ENCODE results near the gene CTPS2. TPM values are rescaled to one million over a fixed set of nuclear protein-coding genes. Genes with fewer than 3 reads are reported as not detected.
"Not testable (repeated sequence)": the region's sequence is repeated elsewhere in the genome, so short reads cannot be mapped to it uniquely, and the experiment has no call there.

The CTPS2 gene
- total RNA-seq, 1 donor from 2014 or later = 59.0 TPM

DNA sequence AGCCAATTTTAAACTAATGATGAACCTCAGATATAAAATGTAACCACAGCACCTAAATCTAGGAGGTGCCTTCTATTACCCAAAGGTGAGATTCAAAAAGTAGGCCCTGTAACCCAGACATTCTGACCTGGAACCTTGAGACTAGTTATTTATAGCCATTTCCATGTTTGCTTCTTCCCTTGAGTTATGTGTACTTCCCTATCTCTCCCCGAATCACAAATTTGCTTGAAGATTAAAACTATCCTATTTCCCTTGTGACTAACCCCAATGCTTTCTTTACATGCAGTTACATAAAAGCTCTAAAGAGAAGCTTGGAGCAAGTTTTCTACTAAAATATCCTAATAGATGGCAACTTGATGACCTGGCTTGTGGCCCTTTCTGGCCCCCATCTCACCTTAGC lies 95.1 kb downstream of the CTPS2 start:
- no peak overlapping the region for H3K4me3 Mint-ChIP-seq
- no peak overlapping the region for H3K27ac Mint-ChIP-seq
- no peaks in the 10 kb centered on the region for H3K4me1 Mint-ChIP-seq (ENCODE audit: unreplicated experiment)
- H3K36me3 Mint-ChIP-seq = peaks cover 41% of the 10 kb centered on the region
- DNase-seq (ENCODE audit: extremely low spot score, unreplicated experiment) = no peak
- TF ChIP-seq CTCF (conservative IDR thresholded peaks at IDR 0.05) = no peak
- H3K27me3 Mint-ChIP-seq = no peaks in the 10 kb centered on the region
- no peaks in the 10 kb centered on the region for H3K9me3 Mint-ChIP-seq

DNA sequence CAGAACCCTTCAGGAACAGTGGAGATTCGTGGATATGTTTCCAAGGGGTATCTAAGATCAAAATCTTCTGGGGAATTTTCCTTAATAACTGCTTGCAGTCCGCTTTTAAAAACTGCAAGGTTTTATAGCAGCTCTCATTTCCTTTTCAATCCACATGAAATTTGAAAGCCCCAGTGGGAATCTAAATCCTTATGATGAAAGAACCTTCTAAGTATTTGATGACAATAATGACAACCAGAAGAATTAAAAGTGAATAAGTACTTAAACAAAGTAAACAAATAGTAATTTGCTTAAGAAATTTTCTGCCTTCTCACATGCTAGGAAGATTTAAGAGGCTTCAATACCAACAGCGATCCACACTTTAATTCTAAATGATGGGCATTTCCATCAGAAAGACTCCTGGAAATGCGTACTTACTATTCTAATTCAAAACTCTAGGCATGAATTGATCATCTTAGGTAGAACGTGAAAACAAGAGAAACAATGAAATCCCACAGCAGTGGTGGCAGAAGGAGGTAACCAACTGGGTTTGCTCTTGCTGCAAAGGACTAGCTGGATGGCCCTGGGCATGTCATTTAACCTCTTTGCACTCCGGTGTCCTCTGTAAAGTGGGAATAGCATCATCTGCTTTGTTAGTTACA lies 100.1 kb downstream of the CTPS2 start:
- H3K9me3 Mint-ChIP-seq = no peaks in the 10 kb centered on the region
- H3K4me1 Mint-ChIP-seq (ENCODE audit: unreplicated experiment) = no peaks in the 10 kb centered on the region
- H3K4me3 Mint-ChIP-seq = no peak overlapping the region
- no peak overlapping the region for H3K27ac Mint-ChIP-seq
- TF ChIP-seq CTCF (conservative IDR thresholded peaks at IDR 0.05) = no peak
- peaks cover 28% of the 10 kb centered on the region for H3K36me3 Mint-ChIP-seq
- DNase-seq (ENCODE audit: extremely low spot score, unreplicated experiment) = no peak
- H3K27me3 Mint-ChIP-seq = no peaks in the 10 kb centered on the region

DNA sequence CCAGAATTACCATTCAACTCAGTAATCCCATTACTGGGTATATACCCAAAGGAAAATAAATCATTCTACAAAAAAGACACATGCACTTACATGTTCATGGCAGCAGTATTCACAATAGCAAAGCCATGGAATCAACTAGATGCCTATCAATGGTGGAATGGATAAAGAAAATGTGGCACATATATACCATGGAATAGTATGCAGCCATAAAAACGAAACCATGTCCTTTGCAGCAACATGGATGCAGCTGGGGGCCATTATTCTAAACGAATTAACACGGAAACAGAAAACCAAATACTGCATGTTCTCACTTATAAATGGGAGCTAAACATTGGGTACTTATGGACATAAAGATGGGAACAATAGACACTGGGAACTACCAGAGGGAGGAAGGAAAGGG lies 101.8 kb downstream of the CTPS2 start:
- H3K27me3 Mint-ChIP-seq; H3K9me3 Mint-ChIP-seq; H3K27ac Mint-ChIP-seq; H3K4me1 Mint-ChIP-seq (ENCODE audit: unreplicated experiment); H3K4me3 Mint-ChIP-seq; DNase-seq (ENCODE audit: extremely low spot score, unreplicated experiment): not testable (repeated sequence)
- peaks cover 32% of the 10 kb centered on the region for H3K36me3 Mint-ChIP-seq

DNA sequence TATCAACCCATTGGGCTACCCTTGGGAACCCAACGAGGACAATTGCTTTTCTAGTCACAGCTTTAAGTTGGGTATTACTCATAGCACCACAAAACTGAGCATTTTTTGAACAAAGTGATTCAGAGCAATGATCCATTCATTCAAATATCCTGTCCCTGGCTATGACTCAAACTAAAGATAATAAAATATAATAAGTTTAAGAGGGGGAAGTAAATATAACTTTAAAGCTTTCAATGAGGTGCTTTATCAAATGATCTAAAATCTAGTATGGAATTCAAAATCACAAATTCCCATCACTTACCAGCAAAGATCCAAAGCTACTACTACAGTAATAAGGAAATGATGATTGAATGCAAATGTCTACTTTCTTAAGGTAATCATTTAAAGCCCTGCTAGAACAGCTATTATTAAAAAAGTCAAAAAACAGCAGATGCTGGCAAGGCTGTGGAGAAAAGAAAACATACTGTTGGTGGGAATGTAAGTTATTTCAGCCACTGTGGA lies 102.3 kb downstream of the CTPS2 start:
- Mint-ChIP-seq H3K9me3 (no peaks in the 10 kb centered on the region), H3K27me3 (no peaks in the 10 kb centered on the region), H3K4me3 (no peak overlapping the region), H3K4me1 (ENCODE audit: unreplicated experiment) (no peaks in the 10 kb centered on the region), H3K36me3 (peaks cover 33% of the 10 kb centered on the region), H3K27ac (no peak overlapping the region)
- DNase-seq (ENCODE audit: extremely low spot score, unreplicated experiment) = no peak
- TF ChIP-seq CTCF (conservative IDR thresholded peaks at IDR 0.05) = no peak

DNA sequence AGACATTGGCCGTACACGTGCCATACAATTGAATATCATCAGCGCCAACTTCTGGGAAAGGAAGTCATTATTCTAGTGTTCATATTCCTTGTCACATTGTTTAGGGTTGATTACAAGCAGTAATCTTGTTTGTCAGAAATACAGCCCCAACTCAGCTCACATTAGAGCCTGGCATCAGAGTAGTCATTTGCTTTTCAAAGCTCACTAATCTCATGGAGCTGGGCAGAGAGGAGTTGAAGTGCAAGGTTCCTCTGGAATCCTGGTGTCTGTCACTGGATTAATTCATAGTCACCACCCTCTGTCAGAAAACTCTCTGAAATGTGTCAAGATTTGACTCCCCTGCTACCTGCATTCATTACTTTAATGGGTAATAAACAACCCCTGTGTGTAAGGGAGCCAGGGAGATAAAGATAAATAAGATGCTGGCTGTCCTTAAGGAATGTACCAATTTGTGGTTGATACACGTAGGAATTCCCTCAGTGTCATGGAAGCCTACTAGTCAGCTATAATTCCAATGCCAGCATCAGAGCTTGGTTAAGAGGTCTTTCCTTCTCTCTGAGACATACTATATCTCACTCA lies 106.2 kb downstream of the CTPS2 start:
- no peak overlapping the region for H3K4me3 Mint-ChIP-seq
- no peak for DNase-seq (ENCODE audit: extremely low spot score, unreplicated experiment)
- H3K36me3 Mint-ChIP-seq = peaks cover 39% of the 10 kb centered on the region
- H3K9me3 Mint-ChIP-seq = no peaks in the 10 kb centered on the region
- no peaks in the 10 kb centered on the region for H3K27me3 Mint-ChIP-seq
- no peak overlapping the region for H3K27ac Mint-ChIP-seq
- no peak for TF ChIP-seq CTCF (conservative IDR thresholded peaks at IDR 0.05)
- peaks cover 12% of the 10 kb centered on the region for H3K4me1 Mint-ChIP-seq (ENCODE audit: unreplicated experiment)

DNA sequence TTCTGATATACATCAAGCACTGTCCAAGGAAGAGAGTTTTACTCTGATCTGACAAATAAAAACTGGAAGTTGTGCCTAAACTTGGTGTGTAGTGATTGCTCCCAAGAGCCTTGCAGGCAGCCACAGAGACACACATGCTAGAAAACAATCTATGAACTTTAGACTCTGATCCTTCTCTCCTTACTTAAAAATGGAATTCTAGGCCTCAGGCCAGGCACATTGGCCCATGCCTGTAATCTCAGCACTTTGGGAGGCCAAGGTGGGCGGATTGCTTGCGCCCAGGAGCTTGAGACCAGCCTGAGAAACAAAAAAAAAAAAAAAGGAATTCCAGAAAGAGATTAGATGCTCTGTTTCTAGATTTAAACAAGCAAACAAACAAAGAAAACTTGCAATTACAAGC lies 108.1 kb downstream of the CTPS2 start:
- no peak for DNase-seq (ENCODE audit: extremely low spot score, unreplicated experiment)
- Mint-ChIP-seq H3K9me3 (no peaks in the 10 kb centered on the region), H3K27me3 (no peaks in the 10 kb centered on the region), H3K27ac (peak overlapping the region; percentile 76), H3K36me3 (peaks cover 43% of the 10 kb centered on the region), H3K4me3 (no peak overlapping the region), H3K4me1 (ENCODE audit: unreplicated experiment) (peaks cover 12% of the 10 kb centered on the region)
- no peak for TF ChIP-seq CTCF (conservative IDR thresholded peaks at IDR 0.05)

All from type B pancreatic cell (in vitro differentiated cells).